ENCODE results near the gene CTNNBL1.
"Not testable (repeated sequence)": the region's sequence is repeated elsewhere in the genome, so short reads cannot be mapped to it uniquely, and the experiment has no call there.

The CTNNBL1 gene

GRCh38 chr20:37679751-37680150 lies 14.1 kb upstream of the CTNNBL1 start:
- not testable (repeated sequence) for DNase-seq

DNA sequence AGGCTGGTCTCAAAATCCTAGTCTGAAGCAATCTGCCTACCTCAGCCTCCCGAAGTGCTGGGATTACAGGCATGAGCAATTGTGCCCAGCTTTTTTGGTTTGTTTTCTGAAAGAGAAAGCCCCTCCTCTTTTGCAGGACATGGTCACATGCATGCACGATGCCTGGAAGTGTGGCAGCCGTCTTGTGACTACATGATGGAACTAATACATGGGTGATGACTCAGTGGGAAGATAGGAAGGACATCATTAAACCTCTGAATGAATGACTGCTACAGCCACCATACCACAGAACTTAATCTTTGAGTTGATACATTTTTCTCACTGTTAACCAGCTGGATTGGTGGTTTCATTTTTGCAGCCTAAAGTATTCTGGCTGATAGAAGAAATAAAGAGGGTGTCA lies 13.4 kb upstream of the CTNNBL1 start:
- no peak for DNase-seq

- DNase-seq, result peak; percentile 74
These were observed 12.3 kb upstream of the CTNNBL1 start for GRCh38 chr20:37681384-37682112.

- peak; percentile 79 for DNase-seq
These were observed 10.7 kb upstream of the CTNNBL1 start for GRCh38 chr20:37683146-37683545.

- DNase-seq, result no peak
These were observed 6.9 kb upstream of the CTNNBL1 start for GRCh38 chr20:37686762-37687477.

DNA sequence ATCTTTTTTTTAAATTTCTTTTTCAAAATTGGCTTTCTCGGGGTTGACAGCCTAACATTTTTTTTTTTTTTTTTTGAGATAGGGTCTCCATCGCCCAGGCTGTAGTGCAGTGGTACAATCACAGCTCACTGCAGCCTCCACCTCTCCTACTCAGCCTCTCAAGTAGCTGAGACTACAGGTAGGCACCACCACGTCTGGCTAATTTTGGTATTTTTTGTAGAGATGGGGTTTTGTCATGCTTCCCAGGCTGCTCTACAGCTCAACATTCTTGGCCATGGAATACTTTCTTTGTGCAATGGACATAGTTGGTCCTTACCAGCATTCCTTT lies 6.4 kb upstream of the CTNNBL1 start:
- no peak for DNase-seq

DNA sequence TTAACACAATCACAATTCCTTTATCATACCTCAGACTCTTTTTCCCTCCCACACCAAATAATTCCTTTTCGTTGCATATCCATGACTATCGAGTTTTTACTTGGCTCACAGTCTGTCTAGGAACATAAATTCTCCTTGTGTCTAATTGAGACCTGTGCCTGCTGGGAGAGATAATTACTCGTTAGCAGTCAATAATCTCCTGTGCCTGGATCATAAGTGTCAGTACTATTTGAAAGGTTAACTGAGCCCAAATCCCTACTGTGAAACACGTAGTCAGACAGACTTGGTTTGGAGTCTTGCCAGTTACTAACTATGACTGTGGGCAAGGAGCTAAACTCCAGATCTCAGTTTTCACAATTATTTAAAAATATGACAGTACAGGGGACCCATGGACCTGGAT lies 5.7 kb upstream of the CTNNBL1 start:
- DNase-seq, result no peak

DNA sequence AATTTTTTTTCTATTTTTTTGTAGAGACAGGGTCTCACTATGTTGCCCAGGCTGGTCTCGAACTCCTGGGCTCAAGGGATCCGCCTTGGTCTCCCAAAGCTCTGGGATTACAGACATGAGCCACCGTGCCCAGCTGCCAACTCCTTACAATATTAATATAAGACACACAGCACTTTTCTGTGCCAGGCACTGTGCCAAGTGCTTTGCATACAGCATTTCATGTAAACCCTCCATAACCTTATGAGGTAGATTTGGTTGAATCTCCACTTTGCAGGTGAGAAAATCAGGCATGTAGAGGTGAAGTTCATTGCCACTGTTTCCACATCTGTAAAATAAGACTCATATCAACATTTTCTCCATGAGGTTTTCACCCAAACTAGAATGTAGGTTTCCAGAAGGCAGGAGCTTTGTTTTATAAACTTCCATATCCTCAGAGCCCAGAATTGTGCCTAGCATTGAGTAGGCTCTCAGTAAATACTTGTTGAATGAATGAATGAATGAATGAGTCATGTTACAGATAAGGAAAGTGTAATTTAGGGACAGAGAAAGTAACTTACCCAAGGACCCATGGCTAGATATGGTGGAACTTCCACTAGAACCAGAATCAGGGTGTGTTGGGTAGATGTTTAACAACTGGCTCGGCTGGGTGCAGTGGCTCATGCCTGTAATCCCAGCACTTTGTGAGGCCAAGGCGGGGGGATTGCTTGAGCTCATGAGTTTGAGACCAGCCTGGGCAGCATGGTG lies 3.0 kb upstream of the CTNNBL1 start:
- no peak for DNase-seq

- DNase-seq, result no peak
These were observed 1.2 kb upstream of the CTNNBL1 start for GRCh38 chr20:37692459-37693166.

GRCh38 chr20:37693242-37693634 lies 592 bp upstream of the CTNNBL1 start:
- no peak for DNase-seq

GRCh38 chr20:37695684-37696342 lies 2.0 kb downstream of the CTNNBL1 start:
- DNase-seq, result no peak

- no peak for DNase-seq
These were observed 3.5 kb downstream of the CTNNBL1 start for GRCh38 chr20:37697314-37697713.

- DNase-seq, result no peak
These were observed 5.4 kb downstream of the CTNNBL1 start for GRCh38 chr20:37699202-37699601.

- no peak for DNase-seq
These were observed 6.5 kb downstream of the CTNNBL1 start for GRCh38 chr20:37700301-37700700.

DNA sequence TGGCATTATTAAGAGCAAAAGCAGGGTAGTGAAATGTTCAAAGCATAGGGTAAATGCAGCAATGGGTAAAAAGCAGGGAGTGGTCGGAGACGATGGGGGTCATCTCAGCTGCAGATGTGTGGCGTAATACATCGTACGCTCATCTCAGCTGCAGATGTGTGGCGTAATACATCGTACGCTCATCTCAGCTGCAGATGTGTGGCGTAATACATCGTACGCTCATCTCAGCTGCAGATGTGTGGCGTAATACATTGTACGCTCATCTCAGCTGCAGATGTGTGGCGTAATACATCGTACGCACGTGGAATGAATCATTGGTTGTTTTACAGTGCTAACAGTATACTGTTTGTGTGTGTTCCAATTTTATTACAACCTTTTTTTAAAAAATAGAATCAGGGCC lies 7.8 kb downstream of the CTNNBL1 start:
- DNase-seq, result not testable (repeated sequence)

GRCh38 chr20:37702403-37703034 lies 8.7 kb downstream of the CTNNBL1 start:
- DNase-seq, result no peak

DNA sequence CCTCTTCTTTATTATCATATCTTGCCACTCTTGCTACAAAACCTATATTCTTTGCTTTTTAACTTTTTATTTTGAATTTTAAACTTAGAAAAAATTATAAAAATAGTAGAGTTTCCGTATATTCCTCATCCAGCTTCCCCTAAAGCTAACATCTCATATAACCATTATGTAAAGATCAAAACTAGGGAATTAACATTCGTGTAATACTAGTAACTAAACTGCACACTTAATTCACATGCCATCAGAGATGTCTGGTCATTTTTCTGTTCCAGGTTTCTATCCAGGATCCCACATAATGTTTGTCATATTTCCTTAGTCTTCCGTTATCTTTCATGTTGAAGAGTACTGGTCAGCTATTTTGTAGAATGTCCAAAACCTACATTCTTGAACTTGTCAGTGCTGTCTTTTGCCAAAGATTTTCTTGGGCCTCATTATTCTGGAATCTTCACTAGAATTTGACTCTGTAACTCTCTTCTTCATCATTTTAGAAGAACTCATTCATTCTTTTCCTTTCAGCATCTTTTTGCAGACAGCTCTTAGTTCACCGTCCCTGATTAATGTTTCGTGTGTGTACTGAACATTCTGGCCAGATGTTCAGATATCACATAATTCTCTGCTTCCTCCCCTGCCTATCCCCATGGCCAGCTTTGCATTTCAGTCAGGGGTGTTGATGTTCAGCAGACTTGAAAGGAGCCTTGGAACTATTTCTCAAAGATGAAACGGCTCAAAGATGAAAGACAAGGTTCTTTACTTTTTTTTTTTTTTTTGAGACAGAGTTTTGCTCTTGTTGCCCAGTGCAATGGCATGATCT lies 9.4 kb downstream of the CTNNBL1 start:
- no peak for DNase-seq

DNA sequence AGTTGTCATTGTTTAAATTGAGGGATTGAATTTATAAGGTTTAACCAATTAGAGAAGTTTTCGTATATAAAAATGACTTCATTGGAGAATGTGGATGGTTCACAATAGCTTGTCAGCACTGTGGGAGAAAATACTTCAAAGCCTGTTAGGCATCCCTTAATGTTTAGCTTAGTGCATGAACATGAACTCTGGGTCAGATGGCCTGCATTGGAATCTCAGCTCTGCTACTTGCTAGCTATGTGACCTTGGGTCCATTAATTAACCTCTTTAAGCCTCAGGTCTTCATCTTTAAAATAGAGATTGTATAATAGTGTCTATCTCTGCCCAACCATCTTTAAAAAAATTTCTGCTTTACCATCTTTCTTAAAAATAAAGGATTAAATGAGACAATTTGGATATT lies 11.1 kb downstream of the CTNNBL1 start:
- no peak for DNase-seq

GRCh38 chr20:37706298-37706697 lies 12.5 kb downstream of the CTNNBL1 start:
- no peak for DNase-seq

- no peak for DNase-seq
These were observed 17.2 kb downstream of the CTNNBL1 start for GRCh38 chr20:37711001-37711400.

Data from NCI-H2171 treated with DMSO at 0.1 percent for 48 hours (cell line).